GM12875 (cell line): ENCODE results near the gene DHX40.

Experiments used
- H3K4me3 ChIP-seq: one replicate; pipeline ENCODE4 v1.5.1; 2011; ENCODE audit warnings: low read depth, low read length, control low read depth
- TF ChIP-seq, protein P1 (sequence below): IDR thresholded peaks from 2 replicates; pipeline ENCODE4 v1.5.1; 2011; ENCODE audit warnings: low read depth, mild to moderate bottlenecking, control low read depth, inconsistent platforms, low read length, moderate library complexity, borderline replicate concordance; ENCODE audit not compliant: insufficient read depth

DHX40 gene

DNA sequence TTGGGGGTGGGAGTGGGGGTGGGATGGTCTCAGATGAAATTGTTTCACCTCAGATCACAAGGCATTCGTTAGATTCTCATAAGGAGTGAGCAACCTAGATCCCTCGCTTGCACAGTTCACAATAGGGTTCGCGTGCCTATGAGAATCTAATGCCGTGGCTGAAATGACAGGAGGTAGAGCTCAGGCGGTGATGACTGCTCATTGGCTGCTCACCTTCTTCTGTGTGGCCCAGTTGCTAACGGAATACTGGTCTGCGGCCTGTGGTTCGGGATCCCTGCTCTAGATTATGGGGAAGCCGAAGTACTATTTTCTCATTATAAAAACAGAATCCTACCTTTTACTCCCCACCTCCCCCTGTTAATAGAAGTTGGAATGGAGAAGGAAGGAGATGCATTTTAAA, 73.1 kb downstream of the DHX40 start:
- TF ChIP-seq, protein P1, sequence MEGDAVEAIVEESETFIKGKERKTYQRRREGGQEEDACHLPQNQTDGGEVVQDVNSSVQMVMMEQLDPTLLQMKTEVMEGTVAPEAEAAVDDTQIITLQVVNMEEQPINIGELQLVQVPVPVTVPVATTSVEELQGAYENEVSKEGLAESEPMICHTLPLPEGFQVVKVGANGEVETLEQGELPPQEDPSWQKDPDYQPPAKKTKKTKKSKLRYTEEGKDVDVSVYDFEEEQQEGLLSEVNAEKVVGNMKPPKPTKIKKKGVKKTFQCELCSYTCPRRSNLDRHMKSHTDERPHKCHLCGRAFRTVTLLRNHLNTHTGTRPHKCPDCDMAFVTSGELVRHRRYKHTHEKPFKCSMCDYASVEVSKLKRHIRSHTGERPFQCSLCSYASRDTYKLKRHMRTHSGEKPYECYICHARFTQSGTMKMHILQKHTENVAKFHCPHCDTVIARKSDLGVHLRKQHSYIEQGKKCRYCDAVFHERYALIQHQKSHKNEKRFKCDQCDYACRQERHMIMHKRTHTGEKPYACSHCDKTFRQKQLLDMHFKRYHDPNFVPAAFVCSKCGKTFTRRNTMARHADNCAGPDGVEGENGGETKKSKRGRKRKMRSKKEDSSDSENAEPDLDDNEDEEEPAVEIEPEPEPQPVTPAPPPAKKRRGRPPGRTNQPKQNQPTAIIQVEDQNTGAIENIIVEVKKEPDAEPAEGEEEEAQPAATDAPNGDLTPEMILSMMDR, result no peak

DNA sequence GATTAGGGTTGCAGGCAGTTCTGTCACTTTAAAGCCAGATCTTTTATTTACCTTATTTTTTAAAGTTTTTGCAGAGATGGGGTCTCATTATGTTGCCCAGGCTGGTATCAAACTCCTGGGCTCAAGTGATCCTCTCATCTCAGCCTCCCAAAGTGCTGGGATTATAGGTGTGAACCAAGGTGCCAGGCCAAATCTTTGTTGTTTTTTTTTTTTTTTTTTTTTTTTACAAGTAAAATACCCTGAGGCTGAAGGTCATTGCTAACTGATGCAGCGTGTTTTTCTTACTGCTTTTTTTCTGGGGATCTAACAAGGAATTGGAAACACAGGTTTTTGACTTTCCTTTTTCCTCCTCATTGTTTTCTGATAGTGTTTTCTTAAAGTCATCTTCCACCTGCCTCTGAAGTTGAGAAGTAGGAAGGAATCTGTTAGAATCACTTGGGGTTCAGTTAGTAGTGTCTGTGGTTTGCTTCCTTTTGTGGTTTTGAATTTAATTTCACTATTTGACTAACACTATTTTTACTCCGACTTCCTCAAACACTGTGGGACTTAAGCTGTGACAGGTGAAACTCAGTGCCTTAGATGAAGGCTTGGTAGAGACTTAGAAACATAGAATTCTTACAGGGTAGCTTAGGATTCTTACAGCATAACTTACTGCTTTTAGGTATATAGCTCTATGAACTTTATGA, 76.5 kb downstream of the DHX40 start:
- H3K4me3 ChIP-seq, result no peak overlapping the region
- TF ChIP-seq, protein P1, result no peak

More for the DNA sequence above, 73.1 kb downstream of the DHX40 start:
- no peak overlapping the region for H3K4me3 ChIP-seq

DNA sequence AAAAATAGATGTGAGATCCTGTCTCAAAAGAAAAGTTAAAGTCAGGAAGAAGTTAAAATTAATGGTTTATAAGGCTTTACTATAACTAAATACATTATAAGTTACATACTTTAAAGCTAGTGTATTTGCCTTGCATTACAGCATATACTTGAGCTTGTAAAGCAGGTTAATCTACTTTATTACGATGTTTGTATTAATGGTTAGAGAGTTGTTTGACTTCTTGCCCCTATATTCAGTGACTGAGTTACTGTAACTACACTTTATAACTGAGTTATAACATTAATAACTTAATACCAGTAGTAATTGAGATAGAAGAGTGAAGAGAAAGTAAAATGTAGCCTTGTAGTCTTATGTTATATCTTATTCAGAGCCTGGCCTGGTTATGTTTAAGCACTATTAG, 77.2 kb downstream of the DHX40 start:
- no peak overlapping the region for H3K4me3 ChIP-seq
- TF ChIP-seq, protein P1, result no peak

DNA sequence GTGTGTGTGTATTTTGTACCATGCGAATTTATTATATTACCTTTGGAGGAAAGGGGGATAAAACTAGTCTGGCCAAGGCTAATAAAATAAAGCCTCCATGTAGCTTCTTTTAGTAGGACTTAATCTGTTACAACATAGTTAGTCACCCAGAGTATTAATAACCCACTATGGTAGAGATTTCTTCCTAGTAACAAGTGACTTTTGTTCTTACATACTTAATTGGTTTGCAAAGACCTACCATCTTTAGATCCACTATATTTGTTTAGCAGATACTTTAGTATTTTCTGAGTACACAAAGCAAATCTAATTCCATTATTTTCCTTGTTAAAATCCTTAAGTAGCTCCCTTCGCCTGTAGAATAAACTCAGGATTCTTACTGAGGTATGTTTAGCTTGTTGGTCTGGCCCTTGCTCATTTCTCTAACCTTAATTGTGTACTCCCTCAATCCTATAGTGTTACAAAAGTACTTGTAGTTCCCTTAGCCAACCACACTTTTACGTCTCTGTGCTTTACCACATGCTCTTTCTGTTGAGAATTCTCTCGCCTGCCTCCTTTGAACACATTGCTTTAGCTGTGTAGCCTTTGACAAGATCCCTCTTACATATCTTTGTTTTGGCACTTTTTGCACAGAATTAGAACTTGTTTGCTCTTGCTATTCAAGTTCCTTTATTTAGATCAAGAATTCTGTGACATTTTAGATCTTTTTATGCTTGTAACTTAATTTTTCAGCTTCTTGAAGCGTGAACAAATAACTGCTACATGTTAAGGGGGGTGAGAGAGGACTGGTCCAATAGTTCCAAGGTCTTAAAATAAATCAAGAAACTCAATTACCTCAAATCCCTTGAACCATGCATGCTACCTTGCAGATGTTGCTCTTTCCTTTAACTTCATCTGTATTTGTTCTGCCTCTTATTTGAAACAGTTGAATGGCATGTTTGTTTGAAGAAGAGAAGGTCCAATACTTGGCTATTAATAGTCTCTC, 78.0 kb downstream of the DHX40 start:
- TF ChIP-seq, protein P1, result no peak
- no peak overlapping the region for H3K4me3 ChIP-seq

DNA sequence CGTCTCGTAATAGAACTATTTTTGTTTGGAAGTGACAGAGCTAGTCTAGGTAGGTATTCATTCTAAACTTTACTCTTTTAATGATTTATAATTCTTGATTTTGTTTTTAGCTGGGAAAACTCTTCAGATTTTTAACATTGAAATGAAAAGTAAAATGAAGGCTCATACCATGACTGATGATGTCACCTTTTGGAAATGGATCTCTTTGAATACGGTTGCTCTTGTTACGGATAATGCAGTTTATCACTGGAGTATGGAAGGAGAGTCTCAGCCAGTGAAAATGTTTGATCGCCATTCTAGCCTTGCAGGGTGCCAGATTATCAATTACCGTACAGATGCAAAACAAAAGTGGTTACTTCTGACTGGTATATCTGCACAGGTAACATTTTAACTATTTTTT, 81.9 kb downstream of the DHX40 start:
- no peak overlapping the region for H3K4me3 ChIP-seq
- TF ChIP-seq, protein P1, result no peak

DNA sequence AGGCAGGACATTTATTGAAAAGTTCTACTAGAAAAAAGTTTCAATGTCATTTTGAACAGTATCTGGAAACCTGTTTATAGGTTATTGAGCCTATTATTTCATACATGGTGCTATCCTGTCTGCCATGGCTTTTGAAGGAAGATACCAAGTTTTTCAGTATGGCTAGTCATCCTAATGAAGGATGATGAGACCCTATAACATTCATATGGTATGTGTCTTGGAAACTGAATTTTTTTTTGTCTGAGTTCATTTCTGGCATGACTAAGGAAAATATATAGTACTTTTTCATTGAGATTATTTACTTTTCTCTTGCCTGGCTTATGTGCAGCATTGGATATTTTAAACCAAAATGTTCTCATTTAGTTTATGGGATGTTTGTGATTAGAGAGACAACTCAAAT, 84.5 kb downstream of the DHX40 start:
- H3K4me3 ChIP-seq, result no peak overlapping the region
- TF ChIP-seq, protein P1, result no peak
